RCC 7860 (cell line): ENCODE results near the gene ZFYVE27.

Experiments used
- DNase-seq: peaks from one replicate; pipeline ENCODE4 v3.0.0-alpha.2; 2015; ENCODE audit warnings: low spot score
- FAIRE-seq: peaks from 2 replicates; lab custom pipeline; 2012; peaks lifted over from hg19 to GRCh38; lab: Jason Lieb, UNC

ZFYVE27 gene

DNA sequence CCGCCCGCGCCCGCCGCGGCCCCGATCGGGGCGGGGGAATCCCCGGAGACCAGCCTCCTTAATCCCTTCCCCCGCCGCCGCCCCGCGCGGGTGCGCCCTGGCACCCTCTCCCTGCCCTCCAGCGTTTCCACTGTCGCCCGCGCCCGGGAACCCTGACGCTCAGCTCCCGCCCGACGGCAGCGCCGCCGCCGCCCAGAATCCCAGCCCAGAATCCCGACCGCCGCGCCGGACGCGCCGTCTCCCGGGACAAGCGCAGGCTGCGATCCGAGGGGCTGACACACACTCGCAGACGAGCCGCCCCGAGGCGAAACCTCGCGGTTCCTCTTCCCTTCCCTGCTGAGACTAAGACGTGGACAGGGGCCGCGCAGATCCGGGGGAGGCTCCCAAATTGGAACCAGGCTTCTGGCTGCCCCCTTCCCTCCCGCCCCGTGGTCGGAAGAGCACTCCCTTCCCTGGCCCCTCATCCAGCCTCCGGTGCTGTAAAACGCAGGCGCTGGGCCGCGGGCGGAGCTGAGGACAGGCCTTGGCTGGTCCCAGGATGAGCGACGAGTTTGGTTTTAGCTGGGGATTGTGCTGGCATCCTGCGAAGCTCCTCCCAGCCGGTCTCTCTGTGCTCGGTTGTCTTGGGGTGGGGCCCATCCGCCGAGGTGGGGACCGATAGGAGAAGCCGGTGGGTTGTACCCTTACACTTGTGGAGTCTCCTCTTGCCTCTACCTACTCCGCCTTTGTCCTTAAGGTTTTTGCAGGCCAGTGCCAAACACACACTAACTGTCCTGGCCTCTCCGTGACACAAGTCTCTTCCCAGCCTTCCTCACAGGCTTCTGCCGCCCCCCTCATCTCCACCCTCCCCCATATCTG lies 22.3 kb upstream of the ZFYVE27 start:
- FAIRE-seq = no peak
- DNase-seq = peak; percentile 22

DNA sequence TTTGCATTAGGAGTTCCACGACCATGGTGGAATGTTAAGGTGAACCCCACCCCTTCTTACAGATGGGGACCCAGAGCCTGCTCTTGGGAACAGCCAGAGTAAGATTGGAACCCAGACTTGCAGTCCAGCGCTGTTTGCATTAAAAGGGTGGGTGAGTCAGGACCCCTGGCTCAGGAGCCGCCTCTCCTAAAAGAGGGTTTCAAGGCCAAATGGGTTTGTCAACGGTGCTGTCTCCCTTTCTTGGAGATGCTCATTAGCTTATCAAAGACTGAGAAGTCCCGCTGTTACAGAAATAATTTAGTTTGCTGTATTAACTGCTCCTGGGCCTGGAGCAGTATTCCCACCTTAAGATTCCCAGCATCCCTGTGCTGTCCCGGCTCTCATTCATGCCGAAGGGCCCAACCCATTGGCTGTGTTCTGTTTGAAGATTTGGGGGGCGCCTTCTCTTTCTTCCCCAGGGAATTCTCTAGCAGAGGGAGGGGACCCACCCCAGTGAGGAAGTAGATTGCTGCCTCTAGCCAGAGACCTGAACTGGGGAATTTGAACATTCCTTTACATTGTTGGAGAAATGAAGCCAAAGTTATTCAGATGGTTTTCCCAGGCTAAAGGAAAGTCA lies 21.6 kb upstream of the ZFYVE27 start:
- FAIRE-seq = no peak

GRCh38 chr10:97717627-97718026 lies 19.3 kb upstream of the ZFYVE27 start:
- no peak for DNase-seq
- FAIRE-seq = no peak

More for the DNA sequence above, 21.6 kb upstream of the ZFYVE27 start:
- DNase-seq = no peak

- no peak for DNase-seq
- no peak for FAIRE-seq
Measured at GRCh38 chr10:97718178-97718577, 18.8 kb upstream of the ZFYVE27 start.

DNA sequence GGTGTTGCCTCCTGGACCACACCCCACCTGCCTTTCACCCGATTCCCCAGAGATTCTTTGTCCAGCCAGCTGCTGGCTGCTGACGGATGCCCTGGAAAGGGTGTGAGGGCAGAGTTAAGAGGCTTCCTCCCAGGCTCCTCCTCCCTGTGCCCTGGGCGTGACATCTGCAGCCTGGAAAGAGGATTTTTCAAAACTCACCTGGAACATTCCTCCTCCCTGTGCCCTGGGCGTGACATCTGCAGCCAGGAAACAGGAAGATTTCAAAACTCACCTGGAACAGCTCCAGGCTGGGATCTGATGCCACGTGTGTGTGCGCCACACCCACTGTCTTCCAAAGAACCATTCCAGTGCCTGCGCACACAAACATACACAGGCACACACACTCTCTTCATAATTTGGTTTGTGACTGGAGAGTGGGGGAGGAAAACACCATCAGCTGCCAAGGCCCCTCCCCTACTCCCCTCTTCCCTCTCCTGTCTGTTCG lies 18.2 kb upstream of the ZFYVE27 start:
- no peak for DNase-seq

GRCh38 chr10:97719602-97720001 lies 17.3 kb upstream of the ZFYVE27 start:
- FAIRE-seq = no peak

More for the DNA sequence above, 18.2 kb upstream of the ZFYVE27 start:
- FAIRE-seq = no peak

GRCh38 chr10:97721871-97722780 lies 14.8 kb upstream of the ZFYVE27 start:
- no peak for FAIRE-seq
- no peak for DNase-seq

More at GRCh38 chr10:97719602-97720001, 17.3 kb upstream of the ZFYVE27 start:
- no peak for DNase-seq

DNA sequence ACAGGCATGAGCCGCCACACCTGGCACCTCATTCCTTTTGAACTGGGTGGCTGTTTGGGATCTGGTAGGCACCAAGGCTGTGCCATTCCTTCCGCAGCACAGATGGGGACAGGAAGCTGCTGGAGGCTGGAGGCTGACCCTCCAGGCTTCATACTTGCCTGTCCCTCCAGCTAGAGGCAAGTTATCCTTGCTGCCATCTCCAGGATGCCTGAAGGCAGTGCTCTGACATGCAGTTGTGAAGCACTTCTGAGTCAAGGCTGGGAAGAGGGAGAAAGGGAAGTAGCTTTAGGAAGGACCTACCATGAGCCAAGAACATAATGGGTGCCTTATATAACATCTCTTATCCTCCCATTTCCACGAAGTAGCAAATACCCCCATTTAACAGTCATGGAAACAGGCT lies 13.9 kb upstream of the ZFYVE27 start:
- FAIRE-seq = no peak

DNA sequence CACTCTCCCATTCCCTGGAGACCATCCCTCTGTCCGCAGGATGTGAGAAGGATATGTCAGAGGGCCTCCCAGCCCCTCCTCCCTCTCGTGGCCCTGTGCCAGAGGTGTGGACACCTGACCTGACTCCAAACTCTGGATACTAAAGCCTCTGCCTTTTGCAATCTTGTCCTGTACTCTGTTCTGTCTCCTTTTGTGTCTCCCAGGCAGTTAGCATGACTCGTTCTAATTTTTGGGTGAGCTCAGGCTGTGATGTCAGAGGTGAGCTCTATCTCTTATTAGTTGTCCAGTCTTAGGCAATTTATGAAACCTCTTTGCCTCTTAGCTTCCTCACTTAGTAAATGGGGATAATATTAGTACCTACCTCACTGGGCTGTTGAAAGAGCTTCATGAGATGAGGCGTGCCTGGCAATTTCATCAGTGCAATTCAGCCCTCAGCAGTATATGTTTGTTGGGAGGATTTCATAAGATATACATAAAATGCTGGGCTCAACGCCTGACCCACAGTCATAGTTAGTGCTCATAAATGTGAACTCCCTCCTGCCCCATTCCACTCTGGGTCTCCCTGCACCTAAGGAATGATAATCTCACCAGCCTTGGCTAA lies 12.5 kb upstream of the ZFYVE27 start:
- DNase-seq = no peak
- no peak for FAIRE-seq

More for the DNA sequence above, 13.9 kb upstream of the ZFYVE27 start:
- DNase-seq = no peak

DNA sequence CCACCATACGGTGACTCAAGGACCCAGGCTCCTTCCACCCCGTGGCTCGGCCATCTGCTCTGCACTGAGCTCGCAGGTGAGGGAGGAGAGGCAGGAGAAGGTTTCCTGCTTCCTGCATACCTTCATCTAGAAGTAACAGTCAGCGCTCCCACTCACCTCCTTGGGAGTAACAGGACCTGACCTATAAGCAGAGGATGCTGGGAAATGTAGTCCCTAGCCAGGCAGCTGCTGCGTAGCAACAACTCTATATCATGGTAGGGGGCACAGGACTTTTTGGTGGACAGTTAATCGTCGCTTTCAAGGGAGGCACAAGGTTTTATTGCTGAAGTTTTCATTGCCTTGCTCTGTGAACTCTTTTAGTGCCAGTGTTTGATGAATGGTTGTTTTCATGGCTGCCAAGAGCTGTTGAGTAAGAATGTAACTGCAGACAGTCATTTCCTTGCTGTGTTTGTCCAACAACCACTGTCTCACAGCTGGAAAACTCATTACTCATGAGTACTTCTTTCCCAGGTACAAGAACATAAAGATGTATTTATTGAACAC lies 10.2 kb upstream of the ZFYVE27 start:
- no peak for FAIRE-seq
- DNase-seq = no peak

- DNase-seq = no peak
- FAIRE-seq = no peak
Measured at GRCh38 chr10:97729014-97729413, 7.9 kb upstream of the ZFYVE27 start.

DNA sequence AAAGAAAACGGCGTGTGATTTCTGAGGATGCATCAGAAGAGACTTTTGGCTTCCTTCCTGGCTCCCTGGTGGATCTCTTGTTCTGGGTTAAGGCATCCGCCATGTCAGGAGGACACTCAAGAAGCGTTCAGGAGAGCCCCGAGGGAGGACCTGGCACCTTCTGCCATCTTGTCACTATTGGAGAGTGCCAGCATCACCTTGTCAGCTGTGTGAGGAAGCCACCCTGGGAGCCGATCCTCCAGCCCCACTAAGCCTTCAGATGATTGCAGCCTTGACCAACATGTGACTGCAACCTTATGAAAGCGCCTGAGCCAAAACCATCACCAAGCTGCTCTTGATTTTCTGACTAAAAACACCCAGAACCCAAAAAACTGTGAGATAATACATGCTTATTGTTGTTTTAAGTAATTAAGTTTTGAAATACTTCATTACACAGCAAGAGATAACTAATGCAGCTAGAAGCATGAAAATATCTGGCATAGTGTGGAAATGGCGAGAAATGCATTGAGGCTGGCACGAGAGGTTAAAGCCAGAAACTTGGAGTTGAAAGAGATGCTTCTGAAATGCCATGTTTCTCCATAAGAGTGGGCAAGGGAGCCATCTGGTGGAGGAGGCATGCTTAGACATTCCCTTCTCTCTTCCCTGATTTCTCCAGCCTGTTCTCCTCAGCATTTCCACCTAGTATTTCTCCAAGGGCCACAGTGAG lies 5.4 kb upstream of the ZFYVE27 start:
- FAIRE-seq (peak; percentile 67), DNase-seq (peak; percentile 63)

GRCh38 chr10:97732052-97732359 lies 4.9 kb upstream of the ZFYVE27 start:
- FAIRE-seq (no peak), DNase-seq (no peak)

DNA sequence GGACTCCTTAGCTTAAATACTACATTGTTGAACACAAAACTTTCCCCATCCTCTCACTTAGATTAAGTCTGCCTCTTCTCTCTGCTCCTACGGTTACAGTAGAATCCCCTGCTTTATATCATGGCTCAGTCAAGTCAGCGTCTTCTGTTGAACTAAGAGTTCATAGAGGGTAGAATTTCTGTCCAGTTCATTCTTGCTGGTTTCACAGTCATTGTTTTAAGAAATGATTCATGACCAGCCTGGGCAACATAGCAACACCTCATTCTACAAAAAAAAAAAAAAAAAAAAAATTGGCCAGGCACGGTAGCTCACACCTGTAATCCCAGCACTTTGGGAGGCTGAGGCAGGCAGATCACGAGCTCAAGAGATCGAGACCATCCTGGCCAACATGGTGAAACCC lies 3.7 kb upstream of the ZFYVE27 start:
- no peak for DNase-seq
- no peak for FAIRE-seq

DNA sequence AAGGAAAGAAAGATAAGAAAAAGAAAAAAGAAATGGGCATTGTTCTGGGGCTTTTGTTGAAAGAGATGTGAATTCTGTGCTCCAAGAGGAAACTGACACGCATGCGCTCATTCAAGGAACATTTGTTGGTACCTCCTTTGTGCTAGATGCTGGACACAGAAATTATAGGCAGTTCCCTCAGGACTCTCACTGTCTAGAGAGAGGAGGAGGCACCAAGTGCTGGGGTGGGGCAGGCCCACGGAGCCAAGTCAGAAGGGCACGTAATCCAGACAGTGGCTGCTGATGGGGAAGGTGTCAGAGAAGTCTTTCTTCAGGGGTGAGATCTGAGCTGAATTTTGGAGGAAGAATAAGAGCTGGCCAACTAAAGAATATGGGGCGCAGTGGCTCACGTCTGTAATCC lies 2.9 kb upstream of the ZFYVE27 start:
- DNase-seq (no peak), FAIRE-seq (no peak)

- FAIRE-seq = no peak
- DNase-seq = no peak
Measured at GRCh38 chr10:97736403-97736901, 476 bp upstream of the ZFYVE27 start.

- FAIRE-seq (no peak), DNase-seq (no peak)
Measured at GRCh38 chr10:97737770-97738265, 890 bp downstream of the ZFYVE27 start.

GRCh38 chr10:97738616-97739015 lies 1.7 kb downstream of the ZFYVE27 start:
- DNase-seq (no peak), FAIRE-seq (no peak)

DNA sequence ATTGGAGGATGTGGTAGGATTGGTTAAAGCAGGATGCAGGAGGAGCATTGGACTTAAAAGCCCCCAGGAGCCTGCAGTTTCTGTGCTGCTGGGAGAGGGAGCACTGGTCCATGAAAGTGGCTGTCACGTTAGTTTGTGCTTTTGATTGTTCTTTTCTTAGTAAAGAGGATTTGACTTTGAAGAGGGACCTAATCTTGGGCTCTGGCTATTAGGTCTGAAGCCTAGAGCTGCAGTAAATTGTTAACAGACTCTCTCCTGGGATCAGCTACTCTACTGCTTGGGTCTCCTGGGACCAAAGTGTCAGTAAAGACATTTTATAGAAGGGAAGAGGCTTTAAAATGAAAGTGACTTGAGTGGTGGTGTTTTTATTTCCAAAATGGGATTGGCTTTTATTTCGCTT lies 3.7 kb downstream of the ZFYVE27 start:
- DNase-seq (no peak), FAIRE-seq (no peak)
